HK-2 (cell line): Measurements from ENCODE around the gene LRP5.
"Not testable (repeated sequence)": the region's sequence is repeated elsewhere in the genome, so short reads cannot be mapped to it uniquely, and the experiment has no call there.

Source experiments
- DNase-seq: peaks from one replicate; pipeline ENCODE4 v3.0.0-alpha.2; 2018; ENCODE audit not compliant: unreplicated experiment

Gene LRP5

GRCh38 chr11:68440224-68440623 is 127.8 kb downstream of the LRP5 start:
- DNase-seq = no peak

- peak; percentile 7 for DNase-seq
Observed at GRCh38 chr11:68441466-68442230, 129.3 kb downstream of the LRP5 start.

- no peak for DNase-seq
Observed at GRCh38 chr11:68442433-68442832, 130.0 kb downstream of the LRP5 start.

- DNase-seq = no peak
Observed at GRCh38 chr11:68444566-68444965, 132.2 kb downstream of the LRP5 start.

GRCh38 chr11:68445531-68446035 is 133.2 kb downstream of the LRP5 start:
- no peak for DNase-seq

- DNase-seq = no peak
Observed at GRCh38 chr11:68446046-68446725, 133.8 kb downstream of the LRP5 start.

GRCh38 chr11:68447015-68447801 is 134.8 kb downstream of the LRP5 start:
- DNase-seq = peak; percentile 69

GRCh38 chr11:68447914-68448313 is 135.5 kb downstream of the LRP5 start:
- not testable (repeated sequence) for DNase-seq

GRCh38 chr11:68448604-68449011 is 136.2 kb downstream of the LRP5 start:
- DNase-seq = no peak

GRCh38 chr11:68449951-68450350 is 137.6 kb downstream of the LRP5 start:
- DNase-seq = no peak

GRCh38 chr11:68450711-68451110 is 138.3 kb downstream of the LRP5 start:
- no peak for DNase-seq

- DNase-seq = no peak
Observed at GRCh38 chr11:68454767-68455166, 142.4 kb downstream of the LRP5 start.

- DNase-seq = no peak
Observed at GRCh38 chr11:68455485-68455884, 143.1 kb downstream of the LRP5 start.

GRCh38 chr11:68457216-68457897 is 145.0 kb downstream of the LRP5 start:
- no peak for DNase-seq

- DNase-seq = no peak
Observed at GRCh38 chr11:68457898-68458249, 145.5 kb downstream of the LRP5 start.

GRCh38 chr11:68458340-68458739 is 145.9 kb downstream of the LRP5 start:
- DNase-seq = not testable (repeated sequence)

- peak; percentile 94 for DNase-seq
Observed at GRCh38 chr11:68459886-68460740, 147.7 kb downstream of the LRP5 start.

- DNase-seq = peak; percentile 14
Observed at GRCh38 chr11:68460741-68461574, 148.6 kb downstream of the LRP5 start, which contains the start of gene PPP6R3. PPP6R3 (plus strand) TSS chr11:68460752; CDS start chr11:68537665, 76,913 bp downstream.

- DNase-seq = no peak
Observed at GRCh38 chr11:68461575-68461917, 149.2 kb downstream of the LRP5 start.

GRCh38 chr11:68463714-68464113 is 151.3 kb downstream of the LRP5 start:
- no peak for DNase-seq
